ENCODE data around the gene PSEN1. TPM values are rescaled to one million over a fixed set of nuclear protein-coding genes. Genes with fewer than 3 reads are reported as not detected.

The PSEN1 gene
- total RNA-seq, 1 experiment from 2014 or later = 41.4 TPM

DNA sequence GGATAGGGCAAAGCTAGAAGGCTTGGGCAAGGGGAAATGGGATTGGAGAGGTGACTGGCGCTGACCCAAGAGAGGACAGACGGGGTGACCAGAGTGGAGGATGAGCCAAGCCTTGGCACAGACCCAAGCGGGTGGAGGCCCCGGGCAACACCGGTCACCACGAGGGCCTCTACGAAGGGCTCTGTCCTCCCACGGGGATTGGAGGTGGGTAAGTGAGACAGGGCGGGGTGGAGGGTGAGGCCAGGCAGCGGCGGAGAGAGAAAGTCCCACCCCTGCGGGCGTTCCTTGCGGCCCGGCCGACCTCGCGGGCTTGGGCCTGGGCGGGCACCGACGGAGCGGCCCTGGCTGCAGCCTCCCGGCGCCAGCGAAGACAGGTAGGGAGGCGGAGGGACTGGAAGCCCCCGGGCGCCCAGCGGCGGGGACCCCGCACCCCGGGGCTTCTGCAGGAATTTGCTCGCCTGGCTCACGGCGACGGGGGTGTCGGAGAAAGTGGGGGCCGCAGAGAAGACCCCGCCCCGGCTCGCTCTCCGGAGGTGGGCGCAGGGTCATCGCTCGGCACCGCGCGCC is 101.0 kb downstream of the PSEN1 start, which contains the start of gene PAPLN:
TSS of gene PAPLN (plus strand) at position 288 of the 567 bp plus-strand sequence. CDS start 2,273 bp downstream, outside the sequence.
- H3K27me3 ChIP-seq (ENCODE audit: low read length) = peaks cover 56% of the 10 kb centered on the region
- DNase-seq = peak; percentile 29
- peaks cover 5% of the 10 kb centered on the region; the same call in 1 of the 2 replicates for H4K20me1 ChIP-seq (ENCODE audit: low read length)
- H3K27ac ChIP-seq (ENCODE audit: low read length) = no peak within 1 kb of the TSS
- H3K79me2 ChIP-seq (ENCODE audit: low read length) = no peaks in the 10 kb centered on the region
- CTCF ChIA-PET = no interaction called here
- peak within 1 kb of the TSS; percentile 91 for H3K4me2 ChIP-seq (ENCODE audit: low read length)
- H2AFZ ChIP-seq (ENCODE audit: low read length) = peak within 1 kb of the TSS; percentile 65
- peaks cover 30% of the 10 kb centered on the region for H3K4me1 ChIP-seq (ENCODE audit: insufficient read depth, low read length)
- intact Hi-C loops (cut with micrococcal nuclease) = no loop called here
- H3K4me3 ChIP-seq (ENCODE audit: low read length) = peak within 1 kb of the TSS; percentile 62
- peak; percentile 1; the same call in 1 of the 2 replicates for ATAC-seq
- no peaks in the 10 kb centered on the region for H3F3A ChIP-seq (ENCODE audit: low read length, unreplicated experiment)
- no TSS peak for BruUV-seq (replicated peaks)
- POLR2A ChIA-PET (ENCODE audit: unreplicated experiment) = no interaction called here
- no peaks in the 10 kb centered on the region for H3K36me3 ChIP-seq (ENCODE audit: low read depth, low read length)
- H3K9ac ChIP-seq (ENCODE audit: low read length) = no peak within 1 kb of the TSS
- no peaks in the 10 kb centered on the region for H3K9me3 ChIP-seq (ENCODE audit: low read length)
- TF ChIP-seq, protein P1, sequence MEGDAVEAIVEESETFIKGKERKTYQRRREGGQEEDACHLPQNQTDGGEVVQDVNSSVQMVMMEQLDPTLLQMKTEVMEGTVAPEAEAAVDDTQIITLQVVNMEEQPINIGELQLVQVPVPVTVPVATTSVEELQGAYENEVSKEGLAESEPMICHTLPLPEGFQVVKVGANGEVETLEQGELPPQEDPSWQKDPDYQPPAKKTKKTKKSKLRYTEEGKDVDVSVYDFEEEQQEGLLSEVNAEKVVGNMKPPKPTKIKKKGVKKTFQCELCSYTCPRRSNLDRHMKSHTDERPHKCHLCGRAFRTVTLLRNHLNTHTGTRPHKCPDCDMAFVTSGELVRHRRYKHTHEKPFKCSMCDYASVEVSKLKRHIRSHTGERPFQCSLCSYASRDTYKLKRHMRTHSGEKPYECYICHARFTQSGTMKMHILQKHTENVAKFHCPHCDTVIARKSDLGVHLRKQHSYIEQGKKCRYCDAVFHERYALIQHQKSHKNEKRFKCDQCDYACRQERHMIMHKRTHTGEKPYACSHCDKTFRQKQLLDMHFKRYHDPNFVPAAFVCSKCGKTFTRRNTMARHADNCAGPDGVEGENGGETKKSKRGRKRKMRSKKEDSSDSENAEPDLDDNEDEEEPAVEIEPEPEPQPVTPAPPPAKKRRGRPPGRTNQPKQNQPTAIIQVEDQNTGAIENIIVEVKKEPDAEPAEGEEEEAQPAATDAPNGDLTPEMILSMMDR (conservative IDR thresholded peaks at IDR 0.05; ENCODE audit: low read depth, low read length) = no peak
- no peak for TF ChIP-seq EZH2phosphoT487 (IDR thresholded peaks at IDR 0.05; ENCODE audit: borderline replicate concordance, low read length)
- no peak for TF ChIP-seq EZH2 (IDR thresholded peaks at IDR 0.05; ENCODE audit: low read length, unreplicated experiment)
- H3K9me2 ChIP-seq (replicated peaks; ENCODE audit: low read length) = no peaks in the 10 kb centered on the region

DNA sequence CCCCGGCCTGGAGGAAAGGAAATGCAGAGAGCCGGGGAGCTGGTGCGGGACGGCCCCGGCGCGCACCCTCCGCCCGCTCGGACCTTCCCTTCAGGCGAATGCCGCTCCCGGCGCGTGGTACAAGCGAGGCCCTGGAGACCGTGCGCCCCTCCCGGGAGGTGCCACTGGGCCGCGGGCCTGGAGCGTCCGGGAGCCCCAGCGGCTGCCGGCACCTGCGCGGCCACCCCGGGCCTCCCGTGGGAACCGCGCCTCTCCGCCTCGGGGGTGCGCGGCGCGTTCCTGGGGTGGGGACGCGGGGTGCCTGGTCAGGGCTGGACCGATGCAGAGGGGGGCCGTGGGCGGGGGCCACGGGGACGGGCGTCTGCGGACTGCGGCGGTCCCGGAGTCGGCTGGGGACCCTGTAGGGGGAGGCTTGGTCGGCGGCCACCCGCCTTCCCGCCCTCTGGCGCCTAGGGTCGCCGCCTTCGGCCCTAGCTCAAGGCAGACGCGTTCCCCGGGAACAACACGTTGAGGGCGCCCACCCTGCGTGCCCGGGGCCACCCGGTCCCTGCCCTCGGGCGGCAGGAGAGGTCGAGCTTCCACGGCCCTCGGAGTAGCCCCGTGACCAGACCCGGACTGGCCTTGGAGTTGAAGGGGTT is 101.6 kb downstream of the PSEN1 start:
- CTCF ChIA-PET = no interaction called here
- Histone ChIP-seq H3K9ac (ENCODE audit: low read length) (no peak overlapping the region), H3K27ac (ENCODE audit: low read length) (no peak overlapping the region), H3K4me3 (ENCODE audit: low read length) (peak overlapping the region; percentile 62), H3K36me3 (ENCODE audit: low read depth, low read length) (no peaks in the 10 kb centered on the region), H3K9me3 (ENCODE audit: low read length) (no peaks in the 10 kb centered on the region), H3F3A (ENCODE audit: low read length, unreplicated experiment) (no peaks in the 10 kb centered on the region), H3K9me2 (replicated peaks; ENCODE audit: low read length) (no peaks in the 10 kb centered on the region), H3K79me2 (ENCODE audit: low read length) (no peaks in the 10 kb centered on the region), H3K4me1 (ENCODE audit: insufficient read depth, low read length) (peaks cover 30% of the 10 kb centered on the region), H3K4me2 (ENCODE audit: low read length) (peak overlapping the region; percentile 91), H4K20me1 (ENCODE audit: low read length) (peaks cover 5% of the 10 kb centered on the region; the same call in 1 of the 2 replicates), H3K27me3 (ENCODE audit: low read length) (peaks cover 56% of the 10 kb centered on the region), H2AFZ (ENCODE audit: low read length) (peak overlapping the region; percentile 65)
- TF ChIP-seq EZH2 (IDR thresholded peaks at IDR 0.05; ENCODE audit: low read length, unreplicated experiment) (peak; percentile 75), EZH2phosphoT487 (IDR thresholded peaks at IDR 0.05; ENCODE audit: borderline replicate concordance, low read length) (no peak; the same call in 1 of the 2 replicates)
- DNase-seq (no peak), ATAC-seq (peak; percentile 5)
- intact Hi-C loops (cut with micrococcal nuclease) = loop anchor here (1.0 to 2.0 kb wide), 4 partner anchors 28 to 179 kb away; partner anchors contain the start of gene RBM25
- POLR2A ChIA-PET (ENCODE audit: unreplicated experiment) = no interaction called here
- no TSS peak for BruUV-seq (replicated peaks)

DNA sequence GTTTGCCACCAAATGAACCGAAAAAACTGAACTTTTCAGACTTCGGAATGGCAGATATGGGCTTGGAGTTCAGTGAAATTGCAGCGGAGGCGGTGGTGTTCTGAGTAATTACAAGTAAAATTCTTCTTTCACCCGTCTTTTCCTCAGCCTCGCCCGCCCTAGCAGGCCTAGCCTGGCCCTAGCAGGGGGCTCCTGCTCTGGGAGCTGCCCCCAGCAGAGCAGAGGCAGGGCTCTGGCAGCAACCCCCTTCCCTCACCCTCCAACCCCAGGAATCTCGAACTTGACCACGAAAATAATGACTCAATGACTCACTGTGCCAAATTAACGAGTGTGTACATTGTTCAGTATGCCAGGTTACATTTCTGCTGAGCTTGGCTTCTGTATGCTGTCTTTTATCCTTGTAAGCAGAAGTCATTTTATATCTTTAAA is 102.1 kb downstream of the PSEN1 start:
- no peaks in the 10 kb centered on the region for H3F3A ChIP-seq (ENCODE audit: low read length, unreplicated experiment)
- peak overlapping the region; percentile 91 for H3K4me2 ChIP-seq (ENCODE audit: low read length)
- peak overlapping the region; percentile 65 for H2AFZ ChIP-seq (ENCODE audit: low read length)
- no peak overlapping the region for H3K9ac ChIP-seq (ENCODE audit: low read length)
- DNase-seq (peak; percentile 90), ATAC-seq (peak; percentile 82)
- H3K79me2 ChIP-seq (ENCODE audit: low read length) = no peaks in the 10 kb centered on the region
- no peaks in the 10 kb centered on the region for H3K9me3 ChIP-seq (ENCODE audit: low read length)
- peaks cover 30% of the 10 kb centered on the region for H3K4me1 ChIP-seq (ENCODE audit: insufficient read depth, low read length)
- BruUV-seq (replicated peaks) = no TSS peak
- no peak overlapping the region for H3K27ac ChIP-seq (ENCODE audit: low read length)
- ChIA-PET CTCF (interaction anchor here (0.5 to 1.7 kb wide), 4 partner anchors 46 to 333 kb away, joined by 3 to 6 read pairs (median 4); no protein-coding TSS in a partner anchor), POLR2A (ENCODE audit: unreplicated experiment) (no interaction called here)
- TF ChIP-seq, protein P1 (conservative IDR thresholded peaks at IDR 0.05; ENCODE audit: low read depth, low read length) = no peak
- TF ChIP-seq EZH2phosphoT487 (IDR thresholded peaks at IDR 0.05; ENCODE audit: borderline replicate concordance, low read length) (no peak), EZH2 (IDR thresholded peaks at IDR 0.05; ENCODE audit: low read length, unreplicated experiment) (no peak)
- intact Hi-C loops (cut with micrococcal nuclease) = loop anchor here (1.0 to 2.0 kb wide), 4 partner anchors 28 to 180 kb away; partner anchors contain the start of gene RBM25
- H3K27me3 ChIP-seq (ENCODE audit: low read length) = peaks cover 56% of the 10 kb centered on the region
- peak overlapping the region; percentile 62 for H3K4me3 ChIP-seq (ENCODE audit: low read length)
- peaks cover 5% of the 10 kb centered on the region; the same call in 1 of the 2 replicates for H4K20me1 ChIP-seq (ENCODE audit: low read length)
- no peaks in the 10 kb centered on the region for H3K36me3 ChIP-seq (ENCODE audit: low read depth, low read length)
- no peaks in the 10 kb centered on the region for H3K9me2 ChIP-seq (replicated peaks; ENCODE audit: low read length)

Data from PC-3 (cell line).